HepG2 (cell line): ENCODE data around the gene WDR86. TPM values are rescaled to one million over a fixed set of nuclear protein-coding genes. Genes with fewer than 3 reads are reported as not detected.
A peak's percentile ranks its signal among the peaks of the same experiment; 100 is the strongest.

ENCODE experiments used
- ATAC-seq: fragments of 200-7000 bp; cut with Tn5 transposase; 3 replicates; pipeline ENCODE4 v1.9.1; 2020; ENCODE audit warnings: mild to moderate bottlenecking, moderate library complexity
- BruUV-seq: library from RNA; stranded (reverse); fragments of 400-500 nt; replicated peaks from 2 replicates; lab custom pipeline; 2021; lab: Mats Ljungman, UMichigan
- CTCF ChIA-PET: fragments of 300-600 bp; formaldehyde crosslinking; extraction: SDS; loops from one replicate; lab custom pipeline; 2021; ENCODE audit warnings: low total read pairs, inconsistent platforms, low intra/inter-chr PET ratio; lab: Yijun Ruan, JAX
- POLR2A ChIA-PET: fragments of 350-600 bp; sonication (Branson Sonifier 250); formaldehyde crosslinking; loops from one replicate; lab custom pipeline; 2020; ENCODE audit warnings: antibody characterized with exemption, inconsistent platforms; lab: Yijun Ruan, JAX
- DNase-seq: peaks from one replicate; pipeline ENCODE4 v3.0.0-alpha.2; 2015; ENCODE audit warnings: low spot score
- FAIRE-seq: peaks from 3 replicates; lab custom pipeline; 2011; peaks lifted over from hg19 to GRCh38; lab: Jason Lieb, UNC
- H2AFZ ChIP-seq: one replicate; pipeline ENCODE4 v1.6.1; 2011; ENCODE audit warnings: low read length, inconsistent platforms
- H3K27ac ChIP-seq: fragments of 300-600 bp; 3 replicates; pipeline ENCODE4 v1.8.0; 2011; ENCODE audit warnings: mixed run types, mild to moderate bottlenecking, mixed read lengths, low read length, inconsistent platforms; ENCODE audit not compliant: insufficient read depth; ENCODE audit errors: extremely low read length
- H3K27me3 ChIP-seq, 2 experiments: fragments of 200-600 bp in 1 of 2; 2 replicates in 1 of 2; 3 replicates in 1 of 2; pipeline versions ENCODE4 v1.6.0 to v1.8.0; 2011; ENCODE audit warnings: low read length in 2 of 2, mild to moderate bottlenecking in 2 of 2, moderate library complexity in 2 of 2, inconsistent platforms in 1 of 2; ENCODE audit not compliant: insufficient read depth in 2 of 2, control insufficient read depth in 1 of 2
- H3K36me3 ChIP-seq, 2 experiments: fragments of 200-600 bp in 1 of 2; replicated peaks in 1 of 2; 2 replicates in 1 of 2; 3 replicates in 1 of 2; pipeline versions ENCODE4 v1.5.1 to v1.8.0; 2011; ENCODE audit warnings: low read length in 2 of 2, inconsistent platforms in 1 of 2; ENCODE audit not compliant: insufficient read depth in 2 of 2, control insufficient read depth in 1 of 2
- H3K4me1 ChIP-seq: 2 replicates; pipeline ENCODE4 v1.5.1; 2012; ENCODE audit warnings: low read length, inconsistent platforms; ENCODE audit not compliant: insufficient read depth
- H3K4me2 ChIP-seq: 2 replicates; pipeline ENCODE4 v1.6.0; 2011; ENCODE audit warnings: low read depth, low read length, inconsistent platforms
- H3K4me3 ChIP-seq, 3 experiments: fragments of 200-600 bp in 1 of 3; sonication (generic), shearing (Covaris generic) in 1 of 3; replicated peaks in 1 of 3; 2 replicates each; pipeline ENCODE4 v1.5.1; 2011 to 2016; ENCODE audit warnings: low read length in 3 of 3, inconsistent platforms in 2 of 3, low read depth in 2 of 3, mild to moderate bottlenecking in 2 of 3, control low read depth in 1 of 3, mixed read lengths in 1 of 3; ENCODE audit not compliant: insufficient read depth in 1 of 3
- H3K79me2 ChIP-seq: one replicate; pipeline ENCODE4 v1.6.1; 2011; ENCODE audit warnings: low read length, inconsistent platforms; ENCODE audit not compliant: insufficient read depth
- H3K9ac ChIP-seq: 2 replicates; pipeline ENCODE4 v1.6.0; 2011; ENCODE audit warnings: mild to moderate bottlenecking, low read depth, low read length, inconsistent platforms; ENCODE audit not compliant: insufficient read depth
- H3K9me3 ChIP-seq: 2 replicates; pipeline ENCODE4 v1.5.1; 2012; ENCODE audit warnings: mild to moderate bottlenecking, low read length
- H4K20me1 ChIP-seq: 2 replicates; pipeline ENCODE4 v1.6.0; 2011; ENCODE audit warnings: inconsistent platforms, mild to moderate bottlenecking, low read length, moderate library complexity; ENCODE audit not compliant: insufficient read depth
- AKAP8 ChIP-seq: sonication (generic); formaldehyde crosslinking; IDR thresholded peaks from 2 replicates; pipeline ENCODE4 v1.5.1; 2020; ENCODE audit warnings: mild to moderate bottlenecking, missing genetic modification reagents
- BRF2 ChIP-seq: sonication (generic); formaldehyde crosslinking; IDR thresholded peaks from 2 replicates; pipeline ENCODE4 v1.8.1; 2022; ENCODE audit warnings: mild to moderate bottlenecking, missing genetic modification reagents
- CENPT ChIP-seq: sonication (generic); formaldehyde crosslinking; IDR thresholded peaks from 2 replicates; pipeline ENCODE4 v1.8.0; 2022; ENCODE audit warnings: low read depth, mild to moderate bottlenecking, moderate library complexity, missing genetic modification reagents
- JUN ChIP-seq: sonication (generic); formaldehyde crosslinking; IDR thresholded peaks from 2 replicates; pipeline ENCODE4 v1.4.0; 2020; ENCODE audit warnings: mild to moderate bottlenecking, missing genetic modification reagents
- KDM4B ChIP-seq: sonication (generic); formaldehyde crosslinking; IDR thresholded peaks from 2 replicates; pipeline ENCODE4 v1.4.0; 2020; ENCODE audit warnings: missing genetic modification reagents
- NAIF1 ChIP-seq: sonication (generic); formaldehyde crosslinking; IDR thresholded peaks from 2 replicates; pipeline ENCODE4 v1.5.0; 2020; ENCODE audit warnings: mild to moderate bottlenecking, missing genetic modification reagents, borderline replicate concordance
- NCOA5 ChIP-seq: sonication (generic); formaldehyde crosslinking; IDR thresholded peaks from 2 replicates; pipeline ENCODE4 v1.4.0; 2020; ENCODE audit warnings: missing genetic modification reagents
- PCBP2 ChIP-seq: fragments of 200-400 bp; formaldehyde crosslinking; optimal IDR thresholded peaks from 2 replicates; pipeline ENCODE3; 2018; ENCODE audit warnings: low read length, low read depth; ENCODE audit not compliant: poor library complexity, severe bottlenecking
- POLR2A ChIP-seq, 2 experiments: IDR thresholded peaks; 2 replicates each; pipeline ENCODE4 v1.6.1; 2011; ENCODE audit warnings: low read depth in 2 of 2, low read length in 2 of 2, mild to moderate bottlenecking in 1 of 2, moderate library complexity in 1 of 2; ENCODE audit not compliant: insufficient read depth in 1 of 2
- PRMT3 ChIP-seq: sonication (generic); formaldehyde crosslinking; IDR thresholded peaks from 2 replicates; pipeline ENCODE4 v1.8.1; 2022; ENCODE audit warnings: low read depth, mild to moderate bottlenecking, moderate library complexity, missing genetic modification reagents, borderline replicate concordance
- ZNF510 ChIP-seq: sonication (generic); formaldehyde crosslinking; IDR thresholded peaks from 2 replicates; pipeline ENCODE4 v1.4.0; 2020; ENCODE audit warnings: low read depth, mild to moderate bottlenecking, missing genetic modification reagents
- ZNF547 ChIP-seq: sonication (generic); formaldehyde crosslinking; IDR thresholded peaks from 2 replicates; pipeline ENCODE4 v1.5.1; 2020; ENCODE audit warnings: mild to moderate bottlenecking, missing genetic modification reagents
- ZNF549 ChIP-seq: sonication (generic); formaldehyde crosslinking; IDR thresholded peaks from 2 replicates; pipeline ENCODE4 v1.5.0; 2020; ENCODE audit warnings: missing genetic modification reagents
- ZNF773 ChIP-seq: sonication (generic); formaldehyde crosslinking; IDR thresholded peaks from 2 replicates; pipeline ENCODE4 v1.4.0; 2020; ENCODE audit warnings: missing genetic modification reagents, borderline replicate concordance
- ZSCAN22 ChIP-seq: sonication (generic); formaldehyde crosslinking; IDR thresholded peaks from 2 replicates; pipeline ENCODE4 v1.4.0; 2020; ENCODE audit warnings: mild to moderate bottlenecking, missing genetic modification reagents
- WGBS: methylation state at CpG from one replicate; pipeline ENCODE4 v1.1.6; 2017; ENCODE audit warnings: low lambda C conversion rate; 5-methylcytosine and 5-hydroxymethylcytosine counted together
- in situ Hi-C: cut with HindIII; loops from 2 replicates; pipeline ENCODE4 v1.10.0; 2017; ENCODE audit warnings: low pct_unique_long_range_greater_than_20kb; ENCODE audit not compliant: extremely low pct_ligation_motif_present
- intact Hi-C: fragments of 100-400 bp; cut with micrococcal nuclease; formaldehyde crosslinking; loops from one replicate; pipeline ENCODE4 v1.10.0; 2022; ENCODE audit not compliant: unreplicated experiment
- polyA plus RNA-seq, 8 experiments: library from polyadenylated mRNA; depleted of rRNA in 3 of 8; stranded (reverse) in 7 of 8; unstranded in 1 of 8; fragments of >200 nt; fragmentation: Illumina TruSeq in 4 of 8; extraction: Trizol in 4 of 8; gene quantifications; 2 replicates each; pipeline versions ENCODE4 v1.2.1 to v1.2.3, GENCODE V29; 2011 to 2016; ENCODE audit warnings: low read depth in 4 of 8, missing spikeins in 1 of 8, mixed read lengths in 1 of 8; ENCODE audit not compliant: insufficient read depth in 1 of 8
- total RNA-seq, 5 experiments: library from RNA; depleted of rRNA; stranded (reverse); fragments of >200 nt; fragmentation: Illumina TruSeq; extraction: Trizol; gene quantifications; 2 replicates each; pipeline ENCODE4 v1.2.3, GENCODE V29; 2016; ENCODE audit warnings: low read depth in 1 of 5
- TF ChIP-seq, protein P1 (sequence below): sonication (generic); formaldehyde crosslinking; IDR thresholded peaks from 2 replicates; pipeline ENCODE4 v1.4.0; 2020; ENCODE audit warnings: missing genetic modification reagents
- TF ChIP-seq, protein P2 (sequence below): sonication (generic); formaldehyde crosslinking; conservative IDR thresholded peaks from 2 replicates; pipeline ENCODE4 v1.4.0; 2020; ENCODE audit warnings: mild to moderate bottlenecking, missing genetic modification reagents, moderate library complexity

Gene WDR86
- total and polyA plus RNA-seq, 2 of the 13 experiments (the other 11 are each of a cell fraction or from before 2014, with no cell fraction given): 0.11 to 2.9 TPM

DNA sequence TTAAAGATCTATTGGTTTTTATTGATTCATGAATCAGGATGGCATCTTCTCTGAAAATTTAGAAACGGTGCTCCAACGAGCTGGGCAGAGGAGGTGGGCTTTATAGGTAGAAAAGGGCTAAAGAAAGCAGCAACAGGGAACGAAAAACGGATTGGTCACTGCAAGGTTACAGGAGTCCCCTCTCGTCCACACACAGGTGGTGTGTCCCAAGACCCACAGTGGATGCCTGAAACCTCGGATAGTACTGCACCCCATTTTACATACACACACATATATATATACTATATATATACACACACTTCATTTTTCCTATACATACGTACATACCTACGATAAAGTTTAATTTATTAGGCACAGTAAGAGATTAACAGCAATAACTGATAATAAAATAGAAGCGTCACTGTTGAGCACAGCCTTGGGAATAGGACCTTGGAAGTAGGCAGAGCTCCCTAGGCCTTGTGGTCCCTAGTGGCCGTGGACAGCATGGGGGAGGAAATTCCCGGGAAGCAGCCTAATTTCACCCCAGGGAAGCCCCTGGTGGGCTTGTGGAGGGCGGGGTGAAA lies 69.0 kb downstream of the WDR86 start (continued):
- TF ChIP-seq NAIF1 (CRISPR knock-in tag) (no peak), BRF2 (CRISPR knock-in tag) (no peak)
- TF ChIP-seq, all 625 proteins: peak for 0

DNA sequence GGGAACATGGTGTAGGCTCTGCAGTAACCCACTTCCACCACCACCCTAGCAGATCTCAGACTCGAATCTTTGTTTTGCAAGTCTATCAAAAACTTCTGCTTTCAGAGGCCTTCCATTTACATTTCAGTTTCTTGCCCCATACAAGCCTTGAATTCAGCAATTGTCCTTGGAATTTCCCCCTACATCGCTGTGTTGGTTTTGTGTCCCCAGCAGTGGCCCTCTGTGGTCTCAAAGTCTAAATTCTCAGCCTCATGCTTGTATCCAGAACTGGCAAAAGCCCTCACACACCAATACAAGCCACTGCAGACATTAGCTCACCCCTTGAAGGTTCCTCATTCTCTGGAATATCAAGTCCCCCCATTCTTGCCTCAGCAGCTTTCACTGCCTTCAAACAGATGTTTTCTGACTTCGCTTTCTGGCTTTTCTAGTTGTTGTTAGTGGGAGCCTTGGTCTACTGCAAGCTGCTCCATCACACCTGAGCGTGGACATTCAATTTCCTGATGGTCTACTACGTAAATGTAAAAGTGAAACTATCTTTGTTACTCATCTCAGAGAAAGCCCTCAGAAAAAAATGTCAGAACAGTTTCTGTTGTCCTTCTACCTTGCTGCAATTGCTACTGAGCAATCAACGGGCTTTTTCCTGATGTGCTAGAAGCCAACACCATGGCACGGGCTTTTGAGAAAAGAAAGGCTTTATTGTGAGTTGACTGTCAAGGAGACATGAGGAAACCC lies 70.0 kb downstream of the WDR86 start:
- ChIA-PET POLR2A (interaction anchor here (3.0 kb wide), 1 partner anchor 10 kb away, joined by 11 read pairs; no protein-coding TSS in a partner anchor), CTCF (interaction anchor here (0.9 kb wide), 1 partner anchor 10 kb away, joined by 3 read pairs; no protein-coding TSS in a partner anchor)
- FAIRE-seq: no peak
- intact Hi-C loops: no loop called here
- H2AFZ ChIP-seq: peak overlapping the region; percentile 95
- peak overlapping the region; percentile 80 for H3K4me2 ChIP-seq
- peaks cover 38% of the 10 kb centered on the region for H3K4me1 ChIP-seq
- no peaks in the 10 kb centered on the region for H3K9me3 ChIP-seq
- DNase-seq: peak; percentile 45
- H4K20me1 ChIP-seq: 0 out of 2 replicates have a peak, but pooled peaks cover 3% of the 10 kb centered on the region
- peak overlapping the region; percentile 16 for H3K9ac ChIP-seq
- H3K27ac ChIP-seq: peak overlapping the region; percentile 58
- ATAC-seq: peak; percentile 52
- H3K4me3 ChIP-seq: peak overlapping the region; percentile 15 to 51 (median 50)
- in situ Hi-C loops: no loop called here
- H3K27me3 ChIP-seq: no peaks in the 10 kb centered on the region
- peaks cover 13% of the 10 kb centered on the region for H3K79me2 ChIP-seq
- no TSS peak for BruUV-seq
- 3% methylated on average over 7 of the region's 7 CpGs for WGBS
- H3K36me3 ChIP-seq: no peaks in the 10 kb centered on the region
- TF ChIP-seq CENPT (CRISPR knock-in tag) (no peak), POLR2A (IDR thresholded peaks at IDR 0.05; ENCODE audit: insufficient read depth in 1 of 2, low read depth in 2 of 2, low read length in 2 of 2) (peak in 1 of 2 experiments; percentile 27; a peak in 1 of 4 replicates), ZNF547 (CRISPR knock-in tag) (no peak), ZNF510 (CRISPR knock-in tag) (no peak), AKAP8 (CRISPR knock-in tag) (no peak), PRMT3 (CRISPR knock-in tag) (no peak), ZNF549 (CRISPR knock-in tag) (no peak), JUN (CRISPR knock-in tag) (no peak), ZNF773 (CRISPR knock-in tag) (no peak), NCOA5 (CRISPR knock-in tag) (no peak), PCBP2 (no peak), KDM4B (CRISPR knock-in tag) (no peak), ZSCAN22 (CRISPR knock-in tag) (no peak)
- TF ChIP-seq, protein P1, sequence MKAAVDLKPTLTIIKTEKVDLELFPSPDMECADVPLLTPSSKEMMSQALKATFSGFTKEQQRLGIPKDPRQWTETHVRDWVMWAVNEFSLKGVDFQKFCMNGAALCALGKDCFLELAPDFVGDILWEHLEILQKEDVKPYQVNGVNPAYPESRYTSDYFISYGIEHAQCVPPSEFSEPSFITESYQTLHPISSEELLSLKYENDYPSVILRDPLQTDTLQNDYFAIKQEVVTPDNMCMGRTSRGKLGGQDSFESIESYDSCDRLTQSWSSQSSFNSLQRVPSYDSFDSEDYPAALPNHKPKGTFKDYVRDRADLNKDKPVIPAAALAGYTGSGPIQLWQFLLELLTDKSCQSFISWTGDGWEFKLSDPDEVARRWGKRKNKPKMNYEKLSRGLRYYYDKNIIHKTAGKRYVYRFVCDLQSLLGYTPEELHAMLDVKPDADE: no peak
- TF ChIP-seq, protein P2, sequence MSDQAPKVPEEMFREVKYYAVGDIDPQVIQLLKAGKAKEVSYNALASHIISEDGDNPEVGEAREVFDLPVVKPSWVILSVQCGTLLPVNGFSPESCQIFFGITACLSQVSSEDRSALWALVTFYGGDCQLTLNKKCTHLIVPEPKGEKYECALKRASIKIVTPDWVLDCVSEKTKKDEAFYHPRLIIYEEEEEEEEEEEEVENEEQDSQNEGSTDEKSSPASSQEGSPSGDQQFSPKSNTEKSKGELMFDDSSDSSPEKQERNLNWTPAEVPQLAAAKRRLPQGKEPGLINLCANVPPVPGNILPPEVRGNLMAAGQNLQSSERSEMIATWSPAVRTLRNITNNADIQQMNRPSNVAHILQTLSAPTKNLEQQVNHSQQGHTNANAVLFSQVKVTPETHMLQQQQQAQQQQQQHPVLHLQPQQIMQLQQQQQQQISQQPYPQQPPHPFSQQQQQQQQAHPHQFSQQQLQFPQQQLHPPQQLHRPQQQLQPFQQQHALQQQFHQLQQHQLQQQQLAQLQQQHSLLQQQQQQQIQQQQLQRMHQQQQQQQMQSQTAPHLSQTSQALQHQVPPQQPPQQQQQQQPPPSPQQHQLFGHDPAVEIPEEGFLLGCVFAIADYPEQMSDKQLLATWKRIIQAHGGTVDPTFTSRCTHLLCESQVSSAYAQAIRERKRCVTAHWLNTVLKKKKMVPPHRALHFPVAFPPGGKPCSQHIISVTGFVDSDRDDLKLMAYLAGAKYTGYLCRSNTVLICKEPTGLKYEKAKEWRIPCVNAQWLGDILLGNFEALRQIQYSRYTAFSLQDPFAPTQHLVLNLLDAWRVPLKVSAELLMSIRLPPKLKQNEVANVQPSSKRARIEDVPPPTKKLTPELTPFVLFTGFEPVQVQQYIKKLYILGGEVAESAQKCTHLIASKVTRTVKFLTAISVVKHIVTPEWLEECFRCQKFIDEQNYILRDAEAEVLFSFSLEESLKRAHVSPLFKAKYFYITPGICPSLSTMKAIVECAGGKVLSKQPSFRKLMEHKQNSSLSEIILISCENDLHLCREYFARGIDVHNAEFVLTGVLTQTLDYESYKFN (CRISPR knock-in tag): peak; percentile 54
